ENCODE measurements around the gene CNPY1. TPM values are rescaled to one million over a fixed set of nuclear protein-coding genes. Genes with fewer than 3 reads are reported as not detected.

CNPY1 gene
- total and polyA plus RNA-seq, 12 donors = not detected

DNA sequence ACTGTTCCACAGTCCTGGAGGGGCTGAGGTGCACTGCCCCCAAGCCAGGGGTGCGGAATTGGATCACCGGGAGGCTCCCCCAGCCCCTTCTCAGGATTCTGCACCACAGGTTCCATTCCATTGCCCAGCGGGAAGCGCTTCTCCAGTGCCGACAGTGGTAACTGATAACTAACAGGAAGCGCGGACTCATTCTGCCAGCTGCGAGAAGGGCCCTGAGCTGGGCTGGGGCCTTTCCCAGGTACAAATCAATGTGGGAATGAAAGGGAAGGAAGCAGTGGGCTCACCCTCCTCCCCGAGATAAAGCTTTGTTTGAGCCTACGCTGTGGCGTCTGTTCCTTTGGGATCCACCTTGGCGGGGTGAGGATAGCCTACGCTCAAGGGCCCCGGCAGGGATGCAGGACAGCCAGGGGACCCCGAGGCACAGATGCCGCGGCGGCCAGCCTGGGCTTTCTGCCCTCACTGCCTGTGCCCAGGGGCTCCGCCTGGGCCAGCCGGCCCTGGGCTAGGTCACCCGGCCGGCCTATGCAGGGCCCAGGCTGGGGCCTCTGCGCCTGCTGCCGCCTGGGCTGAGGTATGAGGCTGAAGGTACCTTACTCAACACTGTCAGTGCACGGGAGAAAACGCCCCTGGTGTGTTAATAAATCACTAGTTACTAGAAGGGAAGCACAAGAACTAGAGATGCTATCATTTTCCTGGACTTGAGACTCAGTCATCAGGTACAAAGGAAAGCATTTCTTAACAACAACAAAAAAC, 49.0 kb downstream of the CNPY1 start:
- peaks cover 27% of the 10 kb centered on the region for H3K27me3 ChIP-seq
- H3K4me3 ChIP-seq = no peak overlapping the region
- H3K9me3 ChIP-seq (replicated peaks in 1 of 3) = no peaks in the 10 kb centered on the region
- no peak for TF ChIP-seq POLR2A (IDR thresholded peaks at IDR 0.05)
- no peak for TF ChIP-seq CTCF (IDR thresholded peaks at IDR 0.05)
- H3K27ac ChIP-seq = no peak overlapping the region
- WGBS, 4 donors = 67 to 84% (median 75%) methylated on average over 13 to 26 of the region's 26 CpGs
- intact Hi-C loops (cut with DNase I) = no loop called here
- DNase-seq = no peak
- no peaks in the 10 kb centered on the region for H3K4me1 ChIP-seq (replicated peaks in 1 of 2)
- no peaks in the 10 kb centered on the region for H3K36me3 ChIP-seq (replicated peaks in 1 of 2)

GRCh38 chr7:155496267-155497005, 49.9 kb downstream of the CNPY1 start:
- Histone ChIP-seq H3K27me3 (peaks cover 29% of the 10 kb centered on the region), H3K9me3 (replicated peaks in 1 of 3) (no peaks in the 10 kb centered on the region), H3K4me3 (no peak overlapping the region), H3K27ac (no peak overlapping the region), H3K4me1 (replicated peaks in 1 of 2) (no peaks in the 10 kb centered on the region), H3K36me3 (replicated peaks in 1 of 2) (no peaks in the 10 kb centered on the region)
- DNase-seq = no peak
- 83 to 91% (median 85%) methylated on average over 16 to 23 of the region's 23 CpGs for WGBS, 4 donors
- intact Hi-C loops (cut with DNase I) = no loop called here
- TF ChIP-seq CTCF (IDR thresholded peaks at IDR 0.05) = no peak
- no peak for TF ChIP-seq POLR2A (IDR thresholded peaks at IDR 0.05)

GRCh38 chr7:155495440-155496248, 50.7 kb downstream of the CNPY1 start:
- DNase-seq = no peak
- TF ChIP-seq CTCF (IDR thresholded peaks at IDR 0.05) (no peak), POLR2A (IDR thresholded peaks at IDR 0.05) (no peak)
- H3K9me3 ChIP-seq (replicated peaks in 1 of 3) = no peaks in the 10 kb centered on the region
- no peaks in the 10 kb centered on the region for H3K36me3 ChIP-seq (replicated peaks in 1 of 2)
- H3K27ac ChIP-seq = no peak overlapping the region
- no peak overlapping the region for H3K4me3 ChIP-seq
- H3K27me3 ChIP-seq = peaks cover 29% of the 10 kb centered on the region
- intact Hi-C loops (cut with DNase I) = no loop called here
- whole genome bisulfite sequencing, 4 donors = 75 to 87% (median 86%) methylated on average over 7 to 13 of the region's 13 CpGs
- H3K4me1 ChIP-seq (replicated peaks in 1 of 2) = no peaks in the 10 kb centered on the region

DNA sequence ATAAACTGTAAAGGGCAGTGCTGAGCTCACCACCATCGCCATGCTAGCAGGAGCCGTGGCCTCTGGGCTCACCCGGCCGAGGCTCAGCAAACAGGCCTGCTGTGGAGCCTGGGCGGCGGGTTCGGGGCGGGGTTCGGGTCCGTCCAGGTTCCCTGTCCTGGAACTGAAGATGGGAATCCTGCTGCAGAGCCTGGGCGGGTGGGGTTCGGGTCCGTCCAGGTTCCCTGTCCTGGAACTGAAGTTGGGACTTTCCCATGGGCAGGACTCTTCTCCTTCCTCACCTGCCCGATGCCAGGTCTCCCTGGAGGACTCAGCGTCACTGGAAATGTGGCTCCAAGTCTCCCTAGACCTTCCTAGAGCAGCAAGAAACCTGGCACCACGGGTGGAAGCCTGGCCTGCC, 51.8 kb downstream of the CNPY1 start:
- no peaks in the 10 kb centered on the region for H3K4me1 ChIP-seq (replicated peaks in 1 of 2)
- peaks cover 20% of the 10 kb centered on the region for H3K27me3 ChIP-seq
- no peak overlapping the region for H3K4me3 ChIP-seq
- H3K36me3 ChIP-seq (replicated peaks in 1 of 2) = no peaks in the 10 kb centered on the region
- no peaks in the 10 kb centered on the region for H3K9me3 ChIP-seq (replicated peaks in 1 of 3)
- no peak for DNase-seq
- intact Hi-C loops (cut with DNase I) = no loop called here
- 81 to 90% (median 88%) methylated on average over 13 to 16 of the region's 16 CpGs for WGBS, 4 donors
- no peak overlapping the region for H3K27ac ChIP-seq
- TF ChIP-seq POLR2A (IDR thresholded peaks at IDR 0.05) (no peak), CTCF (IDR thresholded peaks at IDR 0.05) (no peak)

All from adrenal gland (tissue), 12 donors.